NOMO-1 treated with dmso at 0.1 percent for 144 hours (cell line): ENCODE measurements around the gene GRAMD2B.
A peak's percentile ranks its signal among the peaks of the same experiment; 100 is the strongest.

Experiments used
- DNase-seq: peaks from one replicate; lab custom pipeline; 2025; ENCODE audit not compliant: unreplicated experiment; lab: John Stamatoyannopoulos, UW

GRAMD2B gene

DNA sequence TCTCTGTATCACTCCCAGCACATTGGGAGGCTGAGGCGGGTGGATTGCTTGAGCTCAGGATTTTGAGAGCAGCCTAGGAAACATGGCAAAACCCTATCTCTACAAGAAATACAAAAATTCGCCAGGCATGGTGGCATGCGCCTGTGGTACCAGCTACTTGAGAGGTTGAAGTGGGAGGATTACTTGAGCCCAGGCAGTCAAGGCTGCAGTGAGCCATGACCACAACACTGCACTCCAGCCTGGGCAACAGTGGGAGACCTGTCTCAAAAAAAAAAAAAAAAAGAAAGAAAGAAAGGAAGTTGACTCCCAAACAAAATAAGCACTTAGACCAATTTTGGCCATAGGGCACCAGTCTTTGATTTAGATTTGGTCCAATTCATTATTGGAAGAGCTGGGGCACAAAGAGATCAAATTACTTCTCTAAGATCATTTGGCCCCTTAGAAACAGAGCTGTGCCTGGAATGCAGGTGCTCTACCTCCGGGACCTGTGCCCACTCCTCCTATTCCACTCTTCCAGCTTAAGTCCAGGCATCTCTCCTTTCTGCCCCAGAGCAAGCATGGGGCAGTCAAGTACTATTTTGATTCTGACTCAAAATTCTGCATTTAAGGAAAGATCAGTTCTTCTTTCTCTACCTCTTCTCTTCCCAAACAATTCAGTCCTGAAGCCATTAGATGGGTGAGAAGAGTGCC is 112.8 kb downstream of the GRAMD2B start:
- DNase-seq = no peak

DNA sequence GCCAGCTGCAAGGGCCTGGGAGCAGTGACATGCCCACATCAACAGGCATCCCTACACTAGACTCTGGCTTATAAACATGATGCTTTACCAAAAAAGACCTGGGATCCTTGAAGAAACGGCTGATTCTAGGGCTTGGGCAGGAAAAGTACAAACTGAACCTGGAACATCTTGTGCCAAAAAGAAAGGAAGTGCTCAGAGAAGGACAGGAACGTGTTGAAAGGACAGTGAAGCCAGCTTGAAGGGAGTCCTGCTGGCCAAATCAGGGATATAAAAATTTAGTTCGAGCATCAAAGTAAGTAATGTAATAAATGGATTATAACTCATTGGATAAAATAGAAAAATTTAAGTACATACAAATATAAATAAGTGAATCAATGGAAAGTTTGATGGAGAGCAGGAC is 113.7 kb downstream of the GRAMD2B start:
- DNase-seq = no peak

DNA sequence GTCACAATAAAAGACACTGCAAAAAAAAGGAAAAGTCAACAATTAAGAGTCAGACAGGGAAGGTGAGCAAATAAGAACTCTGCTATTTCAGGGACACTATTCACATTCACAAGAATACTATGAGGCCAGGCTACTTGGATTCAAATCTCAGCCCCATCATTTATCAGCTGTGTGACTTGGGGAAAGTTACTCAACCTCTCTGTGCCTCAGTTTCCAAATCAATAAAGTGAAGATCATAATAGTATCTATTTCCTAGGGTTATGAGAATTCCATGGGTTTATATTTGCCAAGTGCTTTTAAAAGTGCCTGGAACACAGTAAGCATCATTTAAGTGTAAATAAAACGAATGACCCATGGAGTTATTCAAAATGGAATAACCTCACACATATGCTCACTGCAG is 115.4 kb downstream of the GRAMD2B start:
- DNase-seq = no peak

DNA sequence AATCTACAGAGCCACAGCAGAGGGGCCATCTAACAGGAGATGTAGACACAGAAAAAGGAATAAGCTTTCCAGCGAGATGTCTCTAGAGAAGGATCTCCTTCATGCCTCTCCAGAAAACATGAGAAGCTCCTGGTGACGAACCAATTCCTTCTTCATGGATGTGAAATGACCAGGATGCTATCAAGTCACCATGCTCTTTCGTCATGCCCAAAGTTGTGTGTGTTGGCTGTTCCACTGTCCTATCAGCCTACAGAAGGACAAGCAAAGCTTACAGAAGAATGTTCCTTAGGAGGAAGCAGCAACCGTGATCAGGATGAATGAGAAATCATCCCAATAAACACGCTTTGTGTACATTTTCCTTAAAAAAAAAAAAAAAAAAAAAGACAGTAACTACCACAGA is 117.4 kb downstream of the GRAMD2B start:
- DNase-seq = no peak

DNA sequence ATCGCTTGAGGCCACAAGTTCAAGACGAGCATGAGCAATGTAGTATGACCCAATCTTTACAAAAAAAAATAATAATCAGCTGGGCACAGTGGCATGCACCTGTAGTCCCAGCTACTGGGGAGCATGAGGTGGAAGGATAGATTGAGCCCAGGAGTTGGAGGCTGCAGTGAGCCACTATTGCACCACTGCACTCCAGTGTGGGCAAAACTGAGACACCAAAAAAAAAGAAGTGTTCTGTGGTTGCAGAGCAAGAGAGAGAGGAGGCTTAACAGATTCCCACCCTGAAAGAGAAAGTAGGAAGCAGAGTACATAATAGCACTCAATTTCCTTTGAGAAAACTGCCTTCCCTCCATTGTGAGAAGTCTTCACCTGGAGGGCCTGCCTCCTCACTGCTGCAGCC is 119.2 kb downstream of the GRAMD2B start:
- DNase-seq = peak; percentile 20

DNA sequence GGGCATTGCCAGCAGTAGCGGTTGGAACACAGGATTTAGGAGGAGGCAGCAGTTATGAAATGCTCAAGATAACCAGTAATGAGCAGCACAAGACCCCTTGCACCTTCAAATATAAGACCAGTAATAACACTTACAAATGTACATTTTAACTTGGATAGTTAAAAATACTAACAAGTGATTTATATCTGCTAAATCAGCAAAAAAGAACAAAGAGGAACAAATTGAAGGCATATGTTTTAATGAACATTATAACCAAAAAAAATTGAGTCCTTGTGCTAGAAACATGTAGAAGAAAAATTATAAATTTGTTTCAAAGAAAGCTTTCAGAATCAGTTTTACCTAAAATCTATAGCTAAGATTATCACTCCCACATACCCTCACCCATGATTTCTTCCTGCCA is 119.8 kb downstream of the GRAMD2B start:
- DNase-seq = no peak

DNA sequence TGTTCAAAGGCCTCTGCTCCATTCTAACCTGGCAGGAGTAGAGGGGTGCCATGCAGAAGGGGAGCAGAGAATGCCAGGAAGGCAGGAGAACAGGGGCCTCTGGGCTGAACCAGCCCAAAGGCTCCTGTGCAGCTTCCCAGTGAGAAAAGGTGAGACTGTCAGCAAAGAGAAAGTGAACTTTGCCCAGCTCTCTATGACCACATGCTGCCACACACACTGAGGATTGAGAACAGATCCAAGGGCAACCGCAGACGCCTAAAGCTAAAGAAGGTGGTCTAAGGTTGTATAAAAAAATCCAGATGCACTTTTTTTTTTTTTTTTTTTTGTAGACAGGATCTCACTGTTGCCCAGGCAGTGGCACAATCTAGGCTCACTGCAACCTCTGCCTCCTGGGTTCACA is 120.5 kb downstream of the GRAMD2B start:
- DNase-seq = no peak
